ENCODE results near the gene ERBB2.

DNA sequence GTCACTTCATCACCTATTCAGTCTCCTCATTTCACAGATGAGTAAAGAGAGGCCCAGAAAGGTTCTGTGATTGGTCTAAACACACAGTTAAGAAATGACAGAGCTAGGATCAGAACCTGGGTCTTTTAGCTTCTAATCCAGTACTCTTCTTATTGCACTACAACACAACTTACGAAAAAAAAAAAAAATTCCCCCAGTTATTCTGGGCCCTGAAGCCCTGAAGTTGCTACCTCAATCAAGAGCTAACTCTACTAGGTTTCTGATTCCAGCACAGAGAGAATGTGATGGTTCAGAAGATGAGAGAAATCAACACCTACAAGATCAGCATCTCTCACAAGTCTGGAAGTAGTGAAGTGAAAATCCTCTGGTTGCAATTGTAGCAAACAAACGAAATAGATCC, 75.2 kb downstream of the ERBB2 start:
- TF ChIP-seq EZH2 (IDR thresholded peaks at IDR 0.05; ENCODE audit: low read depth, unreplicated experiment), result no peak
- TF ChIP-seq, protein P1, sequence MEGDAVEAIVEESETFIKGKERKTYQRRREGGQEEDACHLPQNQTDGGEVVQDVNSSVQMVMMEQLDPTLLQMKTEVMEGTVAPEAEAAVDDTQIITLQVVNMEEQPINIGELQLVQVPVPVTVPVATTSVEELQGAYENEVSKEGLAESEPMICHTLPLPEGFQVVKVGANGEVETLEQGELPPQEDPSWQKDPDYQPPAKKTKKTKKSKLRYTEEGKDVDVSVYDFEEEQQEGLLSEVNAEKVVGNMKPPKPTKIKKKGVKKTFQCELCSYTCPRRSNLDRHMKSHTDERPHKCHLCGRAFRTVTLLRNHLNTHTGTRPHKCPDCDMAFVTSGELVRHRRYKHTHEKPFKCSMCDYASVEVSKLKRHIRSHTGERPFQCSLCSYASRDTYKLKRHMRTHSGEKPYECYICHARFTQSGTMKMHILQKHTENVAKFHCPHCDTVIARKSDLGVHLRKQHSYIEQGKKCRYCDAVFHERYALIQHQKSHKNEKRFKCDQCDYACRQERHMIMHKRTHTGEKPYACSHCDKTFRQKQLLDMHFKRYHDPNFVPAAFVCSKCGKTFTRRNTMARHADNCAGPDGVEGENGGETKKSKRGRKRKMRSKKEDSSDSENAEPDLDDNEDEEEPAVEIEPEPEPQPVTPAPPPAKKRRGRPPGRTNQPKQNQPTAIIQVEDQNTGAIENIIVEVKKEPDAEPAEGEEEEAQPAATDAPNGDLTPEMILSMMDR (conservative IDR thresholded peaks at IDR 0.05; ENCODE audit: low read depth in 2 of 2), result no peak

Data from GM23338 (cell line).